PC-3 (cell line): Measurements from ENCODE around the gene SMOC2. TPM values are rescaled to one million over a fixed set of nuclear protein-coding genes. Genes with fewer than 3 reads are reported as not detected.

Experiments
- ATAC-seq: fragments of 200-7000 bp; cut with Tn5 transposase; 2 replicates; pipeline ENCODE4 v1.9.1; 2020; ENCODE audit warnings: mild to moderate bottlenecking, moderate library complexity
- BruUV-seq: library from RNA; stranded (reverse); fragments of 400-500 nt; replicated peaks from 2 replicates; lab custom pipeline; 2021; lab: Mats Ljungman, UMichigan
- CTCF ChIA-PET: fragments of 300-600 bp; sonication (Branson Sonifier 250); formaldehyde crosslinking; loops from one replicate; lab custom pipeline; 2022; ENCODE audit warnings: antibody characterized with exemption; lab: Charles Lee
- POLR2A ChIA-PET: fragments of 300-600 bp; sonication (Branson Sonifier 250); formaldehyde crosslinking; loops from one replicate; lab custom pipeline; 2022; ENCODE audit warnings: antibody characterized with exemption; ENCODE audit not compliant: unreplicated experiment; lab: Charles Lee
- DNase-seq: peaks from one replicate; pipeline ENCODE4 v3.0.0-alpha.2; 2015
- H2AFZ ChIP-seq: fragments of 300-600 bp; sonication (generic); 2 replicates; pipeline ENCODE4 v1.6.0; 2016; ENCODE audit warnings: antibody characterized with exemption, low read length
- H3F3A ChIP-seq: fragments of 300-600 bp; sonication (generic); one replicate; pipeline ENCODE4 v1.6.0; 2017; ENCODE audit warnings: antibody characterized with exemption, low read length, control low read depth, mild to moderate bottlenecking; ENCODE audit not compliant: unreplicated experiment
- H3K27ac ChIP-seq: fragments of 300-600 bp; sonication (generic); 2 replicates; pipeline ENCODE4 v1.5.1; 2016; ENCODE audit warnings: mild to moderate bottlenecking, low read length
- H3K27me3 ChIP-seq: fragments of 300-600 bp; sonication (generic); 2 replicates; pipeline ENCODE4 v1.6.1; 2016; ENCODE audit warnings: low read length, mixed read lengths
- H3K36me3 ChIP-seq: fragments of 300-600 bp; sonication (generic); 2 replicates; pipeline ENCODE4 v1.6.1; 2016; ENCODE audit warnings: low read depth, mixed run types, low read length, mixed read lengths
- H3K4me1 ChIP-seq: fragments of 300-600 bp; sonication (generic); 2 replicates; pipeline ENCODE4 v1.5.1; 2016; ENCODE audit warnings: low read length; ENCODE audit not compliant: insufficient read depth
- H3K4me2 ChIP-seq: fragments of 300-600 bp; sonication (generic); 2 replicates; pipeline ENCODE4 v1.6.0; 2016; ENCODE audit warnings: low read length
- H3K4me3 ChIP-seq: fragments of 300-600 bp; sonication (generic); 2 replicates; pipeline ENCODE4 v1.5.1; 2016; ENCODE audit warnings: mild to moderate bottlenecking, low read length, mixed read lengths
- H3K79me2 ChIP-seq: fragments of 300-600 bp; sonication (generic); 2 replicates; pipeline ENCODE4 v1.6.1; 2017; ENCODE audit warnings: low read length, mixed read lengths
- H3K9ac ChIP-seq: fragments of 300-600 bp; sonication (generic); 2 replicates; pipeline ENCODE4 v1.6.0; 2016; ENCODE audit warnings: mild to moderate bottlenecking, low read length
- H3K9me2 ChIP-seq: fragments of 300-600 bp; sonication (generic); replicated peaks from 2 replicates; pipeline ENCODE4 v1.6.1; 2016; ENCODE audit warnings: mixed run types, low read length, mixed read lengths
- H3K9me3 ChIP-seq: fragments of 300-600 bp; sonication (generic); 2 replicates; pipeline ENCODE4 v1.6.1; 2016; ENCODE audit warnings: low read length, mixed read lengths
- H4K20me1 ChIP-seq: fragments of 300-600 bp; sonication (generic); 2 replicates; pipeline ENCODE4 v1.6.1; 2016; ENCODE audit warnings: low read length, mixed read lengths
- CTCF ChIP-seq: fragments of 300-600 bp; sonication (generic); conservative IDR thresholded peaks from 2 replicates; pipeline ENCODE4 v1.5.1; 2017; ENCODE audit warnings: antibody characterized with exemption, low read depth, mild to moderate bottlenecking, low read length
- EZH2 ChIP-seq: fragments of 300-600 bp; sonication (generic); IDR thresholded peaks from one replicate; pipeline ENCODE4 v1.6.1; 2017; ENCODE audit warnings: antibody characterized with exemption, mild to moderate bottlenecking, low read length; ENCODE audit not compliant: unreplicated experiment
- EZH2phosphoT487 ChIP-seq: fragments of 300-600 bp; sonication (generic); IDR thresholded peaks from 2 replicates; pipeline ENCODE4 v1.6.1; 2018; ENCODE audit warnings: mild to moderate bottlenecking, antibody characterized with exemption, low read length, borderline replicate concordance
- intact Hi-C: fragments of 100-400 bp; cut with micrococcal nuclease; formaldehyde crosslinking; loops from 2 replicates; pipeline ENCODE4 v1.9.0; 2023
- total RNA-seq: library from RNA; depleted of rRNA; stranded (reverse); fragments of >200 nt; gene quantifications from 2 replicates; pipeline ENCODE4 v1.2.3, GENCODE V29; 2014

SMOC2 gene
- total RNA-seq, 1 experiment from 2014 or later, result not detected

- Histone ChIP-seq H3K4me2 (no peak overlapping the region), H3K9ac (no peak overlapping the region), H3K9me2 (no peaks in the 10 kb centered on the region), H3K9me3 (no peaks in the 10 kb centered on the region), H3K36me3 (no peaks in the 10 kb centered on the region), H3K27ac (no peak overlapping the region), H3K79me2 (no peaks in the 10 kb centered on the region), H2AFZ (no peak overlapping the region), H3K27me3 (peaks cover 28% of the 10 kb centered on the region), H3K4me1 (no peaks in the 10 kb centered on the region), H4K20me1 (no peaks in the 10 kb centered on the region), H3K4me3 (no peak overlapping the region), H3F3A (no peaks in the 10 kb centered on the region)
- ChIA-PET POLR2A (interaction anchor here (0.5 kb wide), 1 partner anchor 24 kb away, joined by 3 read pairs; no protein-coding TSS in a partner anchor), CTCF (no interaction called here)
- no peak for DNase-seq
- no peak for ATAC-seq
- no peak for TF ChIP-seq EZH2phosphoT487
- no peak for TF ChIP-seq CTCF
- TF ChIP-seq EZH2, result no peak
- BruUV-seq, result no TSS peak
- intact Hi-C loops, result no loop called here
These were observed 200.5 kb downstream of the SMOC2 start for GRCh38 chr6:168641446-168641845.

GRCh38 chr6:168643401-168643800 is 202.4 kb downstream of the SMOC2 start:
- Histone ChIP-seq H3K4me2 (no peak overlapping the region), H4K20me1 (no peaks in the 10 kb centered on the region), H3K4me1 (no peaks in the 10 kb centered on the region), H3K27ac (no peak overlapping the region), H2AFZ (no peak overlapping the region), H3F3A (no peaks in the 10 kb centered on the region), H3K9me2 (no peaks in the 10 kb centered on the region), H3K36me3 (no peaks in the 10 kb centered on the region), H3K9me3 (no peaks in the 10 kb centered on the region), H3K9ac (no peak overlapping the region), H3K27me3 (peaks cover 41% of the 10 kb centered on the region), H3K79me2 (no peaks in the 10 kb centered on the region), H3K4me3 (no peak overlapping the region)
- BruUV-seq, result no TSS peak
- DNase-seq (no peak), ATAC-seq (no peak)
- intact Hi-C loops, result no loop called here
- no peak for TF ChIP-seq EZH2
- TF ChIP-seq EZH2phosphoT487, result no peak
- TF ChIP-seq CTCF, result no peak
- CTCF ChIA-PET, result no interaction called here
- POLR2A ChIA-PET, result no interaction called here

GRCh38 chr6:168645326-168645725 is 204.3 kb downstream of the SMOC2 start:
- Histone ChIP-seq H3K4me3 (no peak overlapping the region), H3K4me2 (no peak overlapping the region), H3K36me3 (no peaks in the 10 kb centered on the region), H3K9ac (no peak overlapping the region), H3K9me2 (no peaks in the 10 kb centered on the region), H4K20me1 (no peaks in the 10 kb centered on the region), H3K79me2 (no peaks in the 10 kb centered on the region), H3K4me1 (no peaks in the 10 kb centered on the region), H3K27me3 (peaks cover 50% of the 10 kb centered on the region), H2AFZ (no peak overlapping the region), H3K27ac (no peak overlapping the region), H3F3A (no peaks in the 10 kb centered on the region), H3K9me3 (no peaks in the 10 kb centered on the region)
- ATAC-seq (no peak), DNase-seq (no peak)
- no peak for TF ChIP-seq EZH2phosphoT487
- no peak for TF ChIP-seq EZH2
- BruUV-seq, result no TSS peak
- intact Hi-C loops, result no loop called here
- ChIA-PET CTCF (no interaction called here), POLR2A (no interaction called here)
